Uterus (tissue), 4 donors: ENCODE results near the gene RFC5. TPM values are rescaled to one million over a fixed set of nuclear protein-coding genes. Genes with fewer than 3 reads are reported as not detected.

Source experiments
- DNase-seq, 2 donors: peaks; one replicate each; pipeline ENCODE4 v3.0.0-alpha.2; 2019 to 2020
- H3K27ac ChIP-seq, 2 donors: fragments of 200-600 bp; sonication (generic); 1 replicate in 1 of 2; 2 replicates in 1 of 2; pipeline ENCODE4 v1.5.1; 2016 to 2018
- H3K27me3 ChIP-seq, 2 donors: fragments of 200-600 bp; sonication (generic); one replicate each; pipeline ENCODE4 v1.5.1; 2018 to 2019; ENCODE audit warnings: control low read depth in 1 of 2
- H3K36me3 ChIP-seq, 2 donors: fragments of 200-600 bp; sonication (generic); one replicate each; pipeline ENCODE4 v1.5.1; 2019; ENCODE audit warnings: control low read depth in 1 of 2
- H3K4me1 ChIP-seq, 2 donors: fragments of 200-600 bp; sonication (generic); one replicate each; pipeline ENCODE4 v1.5.1; 2018 to 2019; ENCODE audit warnings: control low read depth in 1 of 2
- H3K4me3 ChIP-seq, 2 donors: fragments of 200-600 bp; sonication (generic); 1 replicate in 1 of 2; 2 replicates in 1 of 2; pipeline ENCODE4 v1.5.1; 2018 to 2019; ENCODE audit warnings: mild to moderate bottlenecking in 1 of 2
- H3K9me3 ChIP-seq, 2 donors: fragments of 200-600 bp; sonication (generic); one replicate each; pipeline ENCODE4 v1.5.1; 2019; ENCODE audit warnings: control low read depth in 1 of 2
- POLR2A ChIP-seq, 2 donors: fragments of 450-650 bp; IDR thresholded peaks; one replicate each; pipeline ENCODE4 v1.6.1; 2016; ENCODE audit warnings: antibody characterized with exemption in 2 of 2, mild to moderate bottlenecking in 1 of 2, moderate library complexity in 1 of 2
- intact Hi-C: fragments of 100-400 bp; cut with DNase I; formaldehyde crosslinking; loops from one replicate; pipeline ENCODE4 v1.15.1; 2023; ENCODE audit warnings: low total_unique reads
- total RNA-seq, 4 donors: library from RNA; depleted of rRNA in 3 of 4; stranded (reverse); fragments of >200 nt in 3 of 4; gene quantifications; one replicate each; pipeline versions ENCODE4 v1.1.0 to v1.2.4, GENCODE V29; 2014 to 2023
- TF ChIP-seq, protein P1 (sequence below), 4 experiments: fragments of 200-600 bp in 2 of 4; fragments of 450-650 bp in 2 of 4; sonication (generic) in 2 of 4; IDR thresholded peaks; one replicate each; pipeline ENCODE4 v1.5.1; 2016 to 2019; ENCODE audit warnings: antibody characterized with exemption in 4 of 4, mild to moderate bottlenecking in 2 of 4, moderate library complexity in 1 of 4
- donor health status: DM: yes; HTN: yes; CAD: no.

Gene RFC5
- total RNA-seq, 4 donors from 2014 or later = 4.6 to 24.7 (median 14.0) TPM

DNA sequence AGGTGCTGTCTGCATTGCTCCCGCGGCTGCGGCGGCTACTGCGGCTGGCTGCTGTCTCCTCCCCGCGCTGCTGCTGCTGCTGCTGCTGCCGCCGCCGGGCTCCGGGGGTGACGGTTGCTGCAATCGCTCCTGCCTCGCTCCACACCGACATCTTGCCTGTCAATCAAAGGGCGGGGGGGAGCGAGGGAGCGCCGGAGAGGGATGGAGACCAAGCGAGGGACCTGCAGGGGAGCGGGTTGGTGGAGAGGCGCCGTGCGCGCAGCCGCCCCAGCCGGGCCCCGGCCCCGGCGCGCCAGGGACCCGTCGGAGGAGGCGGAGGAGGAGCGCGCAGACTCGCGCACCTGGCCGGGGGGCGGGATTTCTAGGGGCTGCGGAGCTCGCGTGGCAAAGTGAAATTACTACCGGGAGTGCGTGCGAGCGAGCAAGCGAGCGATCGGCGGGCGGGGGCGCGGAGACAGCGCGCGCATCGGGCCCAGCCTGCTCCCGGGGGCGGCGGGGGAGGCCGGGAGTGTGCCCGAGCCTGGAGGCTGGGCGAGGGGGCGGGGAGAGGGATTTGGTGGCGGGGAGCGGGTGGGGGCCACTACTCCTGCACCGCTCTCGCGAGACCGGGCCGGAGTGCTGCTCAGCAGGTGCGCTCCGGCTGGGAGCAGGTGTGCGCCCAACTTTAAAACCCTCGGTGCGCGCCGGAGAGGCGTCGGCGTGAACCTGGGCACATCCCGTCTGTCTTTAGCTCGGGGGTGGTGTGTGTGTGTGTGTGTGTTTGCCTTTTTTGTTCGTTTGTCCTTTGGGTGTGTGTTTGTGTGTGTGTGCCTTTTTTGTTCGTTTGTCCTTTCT is 47.5 kb upstream of the RFC5 start, which contains the start of gene KSR2:
TSS of gene KSR2 (minus strand) at position 165 of the 834 bp plus-strand sequence. CDS start 735 bp downstream, outside the sequence.
- TF ChIP-seq, protein P1, sequence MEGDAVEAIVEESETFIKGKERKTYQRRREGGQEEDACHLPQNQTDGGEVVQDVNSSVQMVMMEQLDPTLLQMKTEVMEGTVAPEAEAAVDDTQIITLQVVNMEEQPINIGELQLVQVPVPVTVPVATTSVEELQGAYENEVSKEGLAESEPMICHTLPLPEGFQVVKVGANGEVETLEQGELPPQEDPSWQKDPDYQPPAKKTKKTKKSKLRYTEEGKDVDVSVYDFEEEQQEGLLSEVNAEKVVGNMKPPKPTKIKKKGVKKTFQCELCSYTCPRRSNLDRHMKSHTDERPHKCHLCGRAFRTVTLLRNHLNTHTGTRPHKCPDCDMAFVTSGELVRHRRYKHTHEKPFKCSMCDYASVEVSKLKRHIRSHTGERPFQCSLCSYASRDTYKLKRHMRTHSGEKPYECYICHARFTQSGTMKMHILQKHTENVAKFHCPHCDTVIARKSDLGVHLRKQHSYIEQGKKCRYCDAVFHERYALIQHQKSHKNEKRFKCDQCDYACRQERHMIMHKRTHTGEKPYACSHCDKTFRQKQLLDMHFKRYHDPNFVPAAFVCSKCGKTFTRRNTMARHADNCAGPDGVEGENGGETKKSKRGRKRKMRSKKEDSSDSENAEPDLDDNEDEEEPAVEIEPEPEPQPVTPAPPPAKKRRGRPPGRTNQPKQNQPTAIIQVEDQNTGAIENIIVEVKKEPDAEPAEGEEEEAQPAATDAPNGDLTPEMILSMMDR (IDR thresholded peaks at IDR 0.05) = no peak
- no peak for TF ChIP-seq POLR2A (IDR thresholded peaks at IDR 0.05)

DNA sequence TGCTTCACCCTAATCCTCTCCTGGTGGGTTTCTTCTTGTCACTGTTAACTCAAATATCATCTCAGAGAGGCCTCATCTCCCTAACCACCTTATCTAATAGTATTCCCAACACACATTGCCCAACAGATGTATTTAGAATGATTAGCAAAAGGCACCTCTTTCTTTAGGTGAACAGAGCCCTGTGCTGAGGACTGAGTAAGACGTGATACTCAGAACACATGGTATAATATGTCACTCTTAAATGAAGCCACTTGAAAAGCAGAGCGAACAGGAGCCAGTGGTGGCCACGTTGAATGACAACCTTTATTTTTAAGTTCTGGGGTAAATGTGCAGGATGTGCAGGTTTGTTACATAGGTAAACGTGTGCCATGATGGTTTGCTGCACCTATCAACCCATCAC is 46.2 kb upstream of the RFC5 start:
- Histone ChIP-seq H3K27me3 (peaks cover 0 to 8% of the 10 kb centered on the region in 2 donors), H3K4me3 (no peak overlapping the region), H3K36me3 (no peaks in the 10 kb centered on the region), H3K27ac (no peak overlapping the region), H3K9me3 (peaks cover 0 to 4% of the 10 kb centered on the region in 2 donors), H3K4me1 (no peaks in the 10 kb centered on the region)
- no peak for DNase-seq
- TF ChIP-seq, protein P1 (IDR thresholded peaks at IDR 0.05) = no peak
- TF ChIP-seq POLR2A (IDR thresholded peaks at IDR 0.05) = no peak
- intact Hi-C loops = no loop called here

More for the DNA sequence above, 47.5 kb upstream of the RFC5 start, which contains the start of gene KSR2:
- Histone ChIP-seq H3K27me3 (peaks cover 0 to 8% of the 10 kb centered on the region in 2 donors), H3K4me3 (no peak within 1 kb of the TSS), H3K9me3 (peaks cover 0 to 4% of the 10 kb centered on the region in 2 donors), H3K27ac (no peak within 1 kb of the TSS), H3K4me1 (no peaks in the 10 kb centered on the region), H3K36me3 (no peaks in the 10 kb centered on the region)
- no peak for DNase-seq
- intact Hi-C loops = no loop called here

DNA sequence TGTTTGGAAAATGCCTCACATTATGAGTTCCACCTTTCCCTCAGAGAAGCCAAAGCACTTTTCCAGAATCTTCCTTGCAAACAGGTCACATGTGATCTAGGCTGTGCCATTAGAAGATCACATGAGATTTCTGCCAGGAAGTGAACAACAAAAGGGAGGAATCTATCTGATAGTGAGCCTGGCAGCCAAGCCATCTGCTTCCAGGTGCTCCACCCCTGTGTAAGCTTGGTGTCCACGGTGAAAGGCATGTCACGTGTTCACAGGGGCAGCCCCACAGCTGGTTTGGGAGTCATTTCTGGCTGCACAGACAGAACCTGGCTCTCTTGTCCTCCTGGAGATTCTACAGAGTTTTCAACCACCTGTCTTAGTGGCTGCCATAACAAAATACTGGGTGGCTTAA is 44.2 kb upstream of the RFC5 start:
- peaks cover 0 to 4% of the 10 kb centered on the region in 2 donors for H3K9me3 ChIP-seq
- H3K4me1 ChIP-seq = no peaks in the 10 kb centered on the region
- H3K27ac ChIP-seq = no peak overlapping the region
- H3K4me3 ChIP-seq = no peak overlapping the region
- intact Hi-C loops = no loop called here
- no peak for TF ChIP-seq POLR2A (IDR thresholded peaks at IDR 0.05)
- TF ChIP-seq, protein P1 (IDR thresholded peaks at IDR 0.05) = no peak
- no peaks in the 10 kb centered on the region for H3K36me3 ChIP-seq
- DNase-seq = no peak
- peaks cover 0 to under 1% of the 10 kb centered on the region in 2 donors for H3K27me3 ChIP-seq

DNA sequence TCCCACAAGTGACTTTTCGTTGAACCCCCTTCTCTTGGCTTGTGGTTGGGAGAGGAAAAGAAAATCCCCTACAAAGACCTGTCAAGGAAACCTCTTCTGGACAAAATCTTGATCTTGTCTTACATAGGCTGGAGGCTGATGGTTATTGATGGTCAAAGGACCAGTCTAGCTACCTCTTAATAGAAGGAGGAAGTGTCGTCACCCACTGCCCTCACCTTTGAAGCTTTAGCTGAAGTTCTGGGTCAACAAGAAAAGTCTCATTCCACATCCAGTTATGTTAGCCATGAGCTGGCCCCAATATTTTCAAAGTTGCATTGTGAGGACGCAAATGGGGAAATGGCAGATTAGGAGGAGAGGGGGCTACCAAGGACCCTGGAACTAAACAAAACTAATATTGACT is 41.5 kb upstream of the RFC5 start:
- H3K4me1 ChIP-seq = no peaks in the 10 kb centered on the region
- H3K36me3 ChIP-seq = no peaks in the 10 kb centered on the region
- TF ChIP-seq, protein P1 (IDR thresholded peaks at IDR 0.05) = no peak
- no peak for TF ChIP-seq POLR2A (IDR thresholded peaks at IDR 0.05)
- no peak overlapping the region for H3K4me3 ChIP-seq
- peaks cover 0 to 4% of the 10 kb centered on the region in 2 donors for H3K9me3 ChIP-seq
- intact Hi-C loops = no loop called here
- DNase-seq = no peak
- no peak overlapping the region for H3K27ac ChIP-seq
- no peaks in the 10 kb centered on the region for H3K27me3 ChIP-seq

DNA sequence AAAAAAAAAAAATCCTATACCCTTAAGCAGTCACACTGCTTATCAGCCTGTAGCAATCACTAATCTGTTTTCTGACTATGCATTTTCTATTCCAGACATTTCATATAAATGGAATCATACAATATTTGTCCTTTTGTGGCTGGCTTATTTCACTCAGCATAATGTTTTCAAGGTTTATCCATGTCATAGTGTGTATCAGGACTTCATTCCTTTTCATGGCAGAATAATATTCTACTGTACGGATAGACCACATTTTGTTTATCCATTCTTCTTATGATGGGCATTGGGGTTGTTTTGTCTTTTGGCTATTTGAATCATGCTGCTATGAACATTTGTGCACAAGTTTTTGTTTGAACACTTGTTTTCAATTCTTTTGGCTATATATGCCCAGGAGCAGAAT is 39.1 kb upstream of the RFC5 start:
- TF ChIP-seq POLR2A (IDR thresholded peaks at IDR 0.05) = no peak
- TF ChIP-seq, protein P1 (IDR thresholded peaks at IDR 0.05) = no peak
- intact Hi-C loops = no loop called here
- no peaks in the 10 kb centered on the region for H3K4me1 ChIP-seq
- no peak overlapping the region for H3K27ac ChIP-seq
- no peaks in the 10 kb centered on the region for H3K9me3 ChIP-seq
- no peak for DNase-seq
- no peaks in the 10 kb centered on the region for H3K27me3 ChIP-seq
- no peak overlapping the region for H3K4me3 ChIP-seq
- H3K36me3 ChIP-seq = no peaks in the 10 kb centered on the region
